GM12878 (cell line): ENCODE data around the gene CNR2. TPM values are rescaled to one million over a fixed set of nuclear protein-coding genes. Genes with fewer than 3 reads are reported as not detected.

Source experiments
- ATAC-seq: fragments of 200-7000 bp; cut with Tn5 transposase; 3 replicates; pipeline ENCODE4 v1.9.1; 2020; ENCODE audit warnings: mild to moderate bottlenecking, moderate library complexity
- BruUV-seq: library from RNA; stranded (reverse); fragments of 400-500 nt; replicated peaks from 2 replicates; lab custom pipeline; 2021; lab: Mats Ljungman, UMichigan
- CTCF ChIA-PET: fragments of 300-600 bp; sonication (Branson Sonifier 250); formaldehyde crosslinking; extraction: SDS; loops from one replicate; lab custom pipeline; 2021; ENCODE audit warnings: inconsistent platforms; lab: Yijun Ruan, JAX
- POLR2A ChIA-PET: fragments of 350-600 bp; formaldehyde crosslinking; extraction: SDS; loops from one replicate; lab custom pipeline; 2021; ENCODE audit warnings: inconsistent platforms; lab: Charles Lee
- RAD21 ChIA-PET: fragments of 300-600 bp; sonication (Branson Sonifier 250); formaldehyde crosslinking; loops from one replicate; lab custom pipeline; 2023; ENCODE audit warnings: antibody characterized with exemption; ENCODE audit not compliant: unreplicated experiment; lab: Charles Lee
- SMC1A ChIA-PET: fragments of 300-600 bp; sonication (Branson Sonifier 250); formaldehyde crosslinking; loops from one replicate; lab custom pipeline; 2023; ENCODE audit not compliant: unreplicated experiment, uncharacterized antibody; lab: Charles Lee
- DNase-seq: peaks from one replicate; pipeline ENCODE4 v3.0.0-alpha.2; 2011; ENCODE audit warnings: low read depth, low spot score
- FAIRE-seq: peaks from 3 replicates; lab custom pipeline; 2011; peaks lifted over from hg19 to GRCh38; lab: Jason Lieb, UNC
- H2AFZ ChIP-seq: 2 replicates; pipeline ENCODE4 v1.6.0; 2011; ENCODE audit warnings: low read depth, low read length, control low read depth; ENCODE audit not compliant: control insufficient read depth
- H3K27ac ChIP-seq: 2 replicates; pipeline ENCODE4 v1.5.1; 2011; ENCODE audit warnings: control low read depth; ENCODE audit not compliant: control insufficient read depth, insufficient read depth
- H3K27me3 ChIP-seq, 2 experiments: replicated peaks in 1 of 2; 2 replicates each; pipeline versions ENCODE4 v1.6.0 to v1.6.1; 2011; ENCODE audit warnings: low read length in 1 of 2; ENCODE audit not compliant: control insufficient read depth in 2 of 2, insufficient read depth in 2 of 2
- H3K36me3 ChIP-seq, 2 experiments: 2 replicates each; pipeline ENCODE4 v1.5.1; 2011; ENCODE audit warnings: low read length in 1 of 2; ENCODE audit not compliant: control insufficient read depth in 2 of 2, insufficient read depth in 2 of 2
- H3K4me1 ChIP-seq: 2 replicates; pipeline ENCODE4 v1.6.1; 2011; ENCODE audit warnings: mild to moderate bottlenecking, low read length, moderate library complexity, mixed read lengths; ENCODE audit not compliant: control insufficient read depth, insufficient read depth
- H3K4me2 ChIP-seq: 2 replicates; pipeline ENCODE4 v1.6.0; 2011; ENCODE audit warnings: control low read depth; ENCODE audit not compliant: control insufficient read depth, insufficient read depth
- H3K4me3 ChIP-seq: fragments of 200-600 bp; sonication (generic); 2 replicates; pipeline ENCODE4 v1.5.1; 2016
- H3K79me2 ChIP-seq: 2 replicates; pipeline ENCODE4 v1.6.0; 2011; ENCODE audit warnings: low read length; ENCODE audit not compliant: control insufficient read depth, insufficient read depth
- H3K9ac ChIP-seq: 2 replicates; pipeline ENCODE4 v1.8.0; 2011; ENCODE audit warnings: low read length, control low read depth, mixed read lengths; ENCODE audit not compliant: control insufficient read depth, insufficient read depth
- H3K9me3 ChIP-seq: replicated peaks from 3 replicates; pipeline ENCODE4 v1.5.1; 2011; ENCODE audit warnings: mild to moderate bottlenecking, low read length; ENCODE audit not compliant: control insufficient read depth, insufficient read depth
- H4K20me1 ChIP-seq: 2 replicates; pipeline ENCODE4 v1.6.0; 2011; ENCODE audit not compliant: control insufficient read depth, insufficient read depth
- BMI1 ChIP-seq: fragments of 450-650 bp; IDR thresholded peaks from 2 replicates; pipeline ENCODE4 v1.6.1; 2016; ENCODE audit warnings: mild to moderate bottlenecking, moderate library complexity, borderline replicate concordance
- KDM1A ChIP-seq: fragments of 200-600 bp; sonication (generic); IDR thresholded peaks from 2 replicates; pipeline ENCODE4 v1.6.1; 2016; ENCODE audit warnings: borderline replicate concordance
- NR2C2 ChIP-seq: IDR thresholded peaks from 2 replicates; pipeline ENCODE4 v1.6.1; 2011; ENCODE audit warnings: borderline replicate concordance, low read depth; ENCODE audit not compliant: control insufficient read depth, insufficient read length
- SIN3A ChIP-seq: IDR thresholded peaks from 2 replicates; pipeline ENCODE4 v1.6.1; 2012; ENCODE audit warnings: low read depth, low read length, improper control_type of control experiment
- SMC3 ChIP-seq: IDR thresholded peaks from 2 replicates; pipeline ENCODE4 v1.6.1; 2011; ENCODE audit warnings: low read length, improper control_type of control experiment, borderline replicate concordance
- YY1 ChIP-seq: IDR thresholded peaks from 2 replicates; pipeline ENCODE4 v1.6.1; 2011; ENCODE audit warnings: low read depth, mild to moderate bottlenecking, low read length
- WGBS: methylation state at CpG from one replicate; pipeline ENCODE4 v1.1.6; 2016; ENCODE audit warnings: low lambda C conversion rate; ENCODE audit not compliant: insufficient replicate concordance, insufficient coverage; ENCODE audit errors: missing lambda C conversion rate; 5-methylcytosine and 5-hydroxymethylcytosine counted together
- in situ Hi-C: fragments of 300-500 bp; cut with MboI; formaldehyde crosslinking; loops from 9 replicates; pipeline ENCODE4 v1.14.3; 2018; ENCODE audit warnings: mixed read lengths
- intact Hi-C: fragments of 100-400 bp; cut with micrococcal nuclease; formaldehyde crosslinking; loops from one replicate; pipeline ENCODE4 v1.14.2; 2022; ENCODE audit not compliant: unreplicated experiment
- polyA plus RNA-seq, 11 experiments: library from polyadenylated mRNA; depleted of rRNA in 4 of 11; unstranded in 6 of 11; stranded (reverse) in 5 of 11; fragments of >200 nt; fragmentation: Nextera tagmentation in 4 of 11; fragmentation: Illumina TruSeq in 1 of 11; extraction: Ambion mirVana in 4 of 11; extraction: Trizol in 1 of 11; gene quantifications; 1 replicate in 1 of 11; 2 replicates in 10 of 11; pipeline versions ENCODE4 v1.2.1 to v1.2.3, GENCODE V29; 2011 to 2016; ENCODE audit warnings: inconsistent platforms in 2 of 11, missing spikeins in 2 of 11, low read depth in 1 of 11
- total RNA-seq, 4 experiments: library from RNA; depleted of rRNA in 3 of 4; stranded (reverse); fragments of >200 nt in 3 of 4; fragmentation: Illumina TruSeq in 1 of 4; extraction: Trizol in 1 of 4; gene quantifications; 2 replicates each; pipeline versions ENCODE4 v1.2.1 to v1.2.3, GENCODE V29; 2013 to 2021
- TF ChIP-seq, protein P1 (sequence below): IDR thresholded peaks from 2 replicates; pipeline ENCODE4 v1.6.1; 2011; ENCODE audit warnings: borderline replicate concordance, low read depth, mild to moderate bottlenecking, moderate library complexity, mixed read lengths, low read length; ENCODE audit not compliant: insufficient read depth; ENCODE audit errors: extremely low read length

The CNR2 gene
- total and polyA plus RNA-seq, 10 of the 15 experiments (the other 5 are each of a cell fraction or from before 2014, with no cell fraction given): 0.46 to 19.8 (median 12.2) TPM

DNA sequence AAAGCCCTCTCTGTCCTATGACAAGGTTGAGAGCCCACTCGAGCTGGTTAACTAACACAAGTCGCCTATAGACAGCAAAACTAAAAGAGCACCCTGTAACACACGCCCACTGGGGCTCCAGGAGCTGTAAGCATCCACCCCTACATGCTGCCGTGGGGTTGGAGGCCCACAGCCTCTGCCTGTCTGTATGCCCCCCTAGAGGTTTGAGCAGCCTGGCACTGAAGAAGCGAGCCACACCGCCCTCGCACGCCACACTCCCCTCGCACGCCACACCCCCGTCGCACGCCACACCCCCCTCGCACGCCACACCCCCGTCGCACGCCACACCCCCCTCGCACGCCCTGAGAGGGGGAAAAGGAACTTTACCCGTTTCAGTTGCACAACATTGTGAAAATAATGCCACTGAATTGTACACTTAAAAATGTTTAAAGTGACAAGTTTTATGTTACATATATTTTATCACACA, 74.7 kb downstream of the CNR2 start (continued):
- TF ChIP-seq, protein P1, sequence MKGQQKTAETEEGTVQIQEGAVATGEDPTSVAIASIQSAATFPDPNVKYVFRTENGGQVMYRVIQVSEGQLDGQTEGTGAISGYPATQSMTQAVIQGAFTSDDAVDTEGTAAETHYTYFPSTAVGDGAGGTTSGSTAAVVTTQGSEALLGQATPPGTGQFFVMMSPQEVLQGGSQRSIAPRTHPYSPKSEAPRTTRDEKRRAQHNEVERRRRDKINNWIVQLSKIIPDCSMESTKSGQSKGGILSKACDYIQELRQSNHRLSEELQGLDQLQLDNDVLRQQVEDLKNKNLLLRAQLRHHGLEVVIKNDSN: no peak
- TF ChIP-seq BMI1 (no peak), SIN3A (no peak), KDM1A (no peak), YY1 (0 out of 2 replicates have a peak, but pooled peaks have one; percentile 12)
- TF ChIP-seq, all 136 proteins: peak for 11

DNA sequence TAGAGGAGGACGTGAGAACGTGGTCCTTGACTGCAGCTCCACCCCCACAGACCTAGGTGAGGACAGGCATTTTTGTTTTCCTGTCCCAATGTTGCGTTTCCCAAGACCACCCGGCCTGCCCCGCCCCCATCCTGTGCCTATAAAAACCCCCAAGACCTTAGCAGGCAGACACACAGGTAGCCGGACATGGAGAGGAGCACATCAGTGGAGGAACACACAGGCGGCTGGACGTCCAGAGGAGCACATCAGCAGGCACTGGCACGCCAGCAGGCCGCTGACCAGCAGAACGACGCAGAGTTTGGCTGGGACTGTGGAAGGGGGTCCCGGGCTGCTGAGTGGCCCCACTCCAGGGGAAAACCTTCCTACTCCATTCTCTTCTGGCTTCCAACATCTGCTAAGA, 75.3 kb downstream of the CNR2 start:
- H3K9ac ChIP-seq: no peak overlapping the region
- peak; percentile 19 for ATAC-seq

More for the DNA sequence above, 75.3 kb downstream of the CNR2 start:
- RAD21 ChIA-PET: interaction anchor here (1.8 kb wide), 1 partner anchor 27 kb away, joined by 14 read pairs; no protein-coding TSS in a partner anchor
- Histone ChIP-seq H3K9me3 (no peaks in the 10 kb centered on the region; the same call in 2 of the 3 replicates), H3K4me2 (peak overlapping the region; percentile 80), H3K27me3 (no peaks in the 10 kb centered on the region), H4K20me1 (no peaks in the 10 kb centered on the region), H3K27ac (no peak overlapping the region), H3K79me2 (no peaks in the 10 kb centered on the region), H3K36me3 (no peaks in the 10 kb centered on the region), H3K4me3 (peak overlapping the region; percentile 61; the same call in 1 of the 2 replicates), H2AFZ (peak overlapping the region; percentile 77), H3K4me1 (no peaks in the 10 kb centered on the region)
- WGBS: 8% methylated on average over 13 of the region's 13 CpGs
- intact Hi-C loops: no loop called here
- no TSS peak for BruUV-seq
- DNase-seq: no peak
- FAIRE-seq: no peak
- TF ChIP-seq NR2C2 (no peak), SMC3 (no peak)
- POLR2A ChIA-PET: interaction anchor here (0.7 to 1.9 kb wide), 3 partner anchors 13 to 72 kb away, joined by 4 to 13 read pairs (median 5); partner anchors contain the start of gene HMGCL
- in situ Hi-C loops: no loop called here
- SMC1A ChIA-PET: interaction anchor here (1.2 to 1.6 kb wide), 2 partner anchors 10 to 27 kb away, joined by 3 to 8 read pairs; no protein-coding TSS in a partner anchor
- CTCF ChIA-PET: interaction anchor here (0.7 to 3.7 kb wide), 3 partner anchors 15 to 79 kb away, joined by 3 to 16 read pairs (median 3); no protein-coding TSS in a partner anchor
